Peyer's patch (tissue), 4 donors: ENCODE results near the gene STXBP1. TPM values are rescaled to one million over a fixed set of nuclear protein-coding genes. Genes with fewer than 3 reads are reported as not detected.
A peak's percentile ranks its signal among the peaks of the same experiment; 100 is the strongest.

ENCODE experiments used
- DNase-seq, 3 donors: peaks; one replicate each; pipeline ENCODE4 v3.0.0-alpha.2; 2017 to 2019
- H3K27ac ChIP-seq, 4 donors: fragments of 200-600 bp; sonication (generic); one replicate each; pipeline ENCODE4 v1.5.1; 2016 to 2019
- H3K27me3 ChIP-seq, 2 donors: fragments of 200-600 bp; sonication (generic); one replicate each; pipeline ENCODE4 v1.5.1; 2019
- H3K36me3 ChIP-seq, 3 donors: fragments of 200-600 bp; sonication (generic); one replicate each; pipeline ENCODE4 v1.5.1; 2016 to 2019
- H3K4me1 ChIP-seq, 4 donors: fragments of 200-600 bp; sonication (generic); one replicate each; pipeline ENCODE4 v1.5.1; 2016 to 2019
- H3K4me3 ChIP-seq, 4 donors: fragments of 200-600 bp; sonication (generic); 1 replicate in 3 of 4; 2 replicates in 1 of 4; pipeline ENCODE4 v1.5.1; 2016 to 2019; ENCODE audit warnings: mild to moderate bottlenecking in 1 of 4
- H3K9me3 ChIP-seq, 4 donors: fragments of 200-600 bp; sonication (generic); one replicate each; pipeline ENCODE4 v1.5.1; 2016 to 2019; ENCODE audit warnings: mild to moderate bottlenecking in 1 of 4
- POLR2A ChIP-seq, 2 donors: fragments of 450-650 bp; IDR thresholded peaks; one replicate each; pipeline ENCODE4 v1.5.1; 2017; ENCODE audit warnings: antibody characterized with exemption in 2 of 2, mild to moderate bottlenecking in 2 of 2, moderate library complexity in 2 of 2
- total RNA-seq, 4 donors: library from RNA; depleted of rRNA; stranded (reverse); fragments of >200 nt; gene quantifications; one replicate each; pipeline ENCODE4 v1.1.0, GENCODE V29; 2016
- TF ChIP-seq, protein P1 (sequence below), 6 experiments: fragments of 450-650 bp in 4 of 6; fragments of 200-600 bp in 2 of 6; sonication (generic) in 1 of 6; IDR thresholded peaks; one replicate each; pipeline ENCODE4 v1.5.1; 2017 to 2019; ENCODE audit warnings: antibody characterized with exemption in 6 of 6, mild to moderate bottlenecking in 3 of 6, moderate library complexity in 1 of 6

The STXBP1 gene
- total RNA-seq, 4 donors from 2014 or later: 4.4 to 90.8 (median 12.6) TPM

DNA sequence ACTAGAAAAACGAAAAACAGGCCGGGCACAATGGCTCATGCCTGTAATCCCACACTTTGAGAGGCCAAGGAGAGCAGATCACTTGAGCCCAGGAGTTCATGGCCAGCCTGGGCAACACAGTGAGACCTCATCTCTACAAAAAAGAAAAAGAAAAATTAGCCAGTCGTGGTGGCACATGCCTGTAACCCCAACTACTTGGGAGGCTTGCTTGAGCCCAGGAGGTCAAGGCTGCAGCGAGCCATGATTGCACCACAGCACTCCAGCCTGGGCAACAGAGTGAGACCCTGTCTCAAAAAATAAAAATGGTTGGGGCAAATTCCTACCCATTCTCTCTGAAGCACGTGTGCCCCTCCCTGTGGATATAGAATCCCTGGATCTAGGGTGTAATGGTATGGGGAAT is 86.3 kb downstream of the STXBP1 start:
- Histone ChIP-seq H3K36me3 (no peaks in the 10 kb centered on the region), H3K9me3 (no peaks in the 10 kb centered on the region), H3K4me1 (no peaks in the 10 kb centered on the region), H3K4me3 (no peak overlapping the region), H3K27ac (no peak overlapping the region), H3K27me3 (no peaks in the 10 kb centered on the region)
- no peak for DNase-seq
- TF ChIP-seq, protein P1, sequence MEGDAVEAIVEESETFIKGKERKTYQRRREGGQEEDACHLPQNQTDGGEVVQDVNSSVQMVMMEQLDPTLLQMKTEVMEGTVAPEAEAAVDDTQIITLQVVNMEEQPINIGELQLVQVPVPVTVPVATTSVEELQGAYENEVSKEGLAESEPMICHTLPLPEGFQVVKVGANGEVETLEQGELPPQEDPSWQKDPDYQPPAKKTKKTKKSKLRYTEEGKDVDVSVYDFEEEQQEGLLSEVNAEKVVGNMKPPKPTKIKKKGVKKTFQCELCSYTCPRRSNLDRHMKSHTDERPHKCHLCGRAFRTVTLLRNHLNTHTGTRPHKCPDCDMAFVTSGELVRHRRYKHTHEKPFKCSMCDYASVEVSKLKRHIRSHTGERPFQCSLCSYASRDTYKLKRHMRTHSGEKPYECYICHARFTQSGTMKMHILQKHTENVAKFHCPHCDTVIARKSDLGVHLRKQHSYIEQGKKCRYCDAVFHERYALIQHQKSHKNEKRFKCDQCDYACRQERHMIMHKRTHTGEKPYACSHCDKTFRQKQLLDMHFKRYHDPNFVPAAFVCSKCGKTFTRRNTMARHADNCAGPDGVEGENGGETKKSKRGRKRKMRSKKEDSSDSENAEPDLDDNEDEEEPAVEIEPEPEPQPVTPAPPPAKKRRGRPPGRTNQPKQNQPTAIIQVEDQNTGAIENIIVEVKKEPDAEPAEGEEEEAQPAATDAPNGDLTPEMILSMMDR (IDR thresholded peaks at IDR 0.05): no peak

DNA sequence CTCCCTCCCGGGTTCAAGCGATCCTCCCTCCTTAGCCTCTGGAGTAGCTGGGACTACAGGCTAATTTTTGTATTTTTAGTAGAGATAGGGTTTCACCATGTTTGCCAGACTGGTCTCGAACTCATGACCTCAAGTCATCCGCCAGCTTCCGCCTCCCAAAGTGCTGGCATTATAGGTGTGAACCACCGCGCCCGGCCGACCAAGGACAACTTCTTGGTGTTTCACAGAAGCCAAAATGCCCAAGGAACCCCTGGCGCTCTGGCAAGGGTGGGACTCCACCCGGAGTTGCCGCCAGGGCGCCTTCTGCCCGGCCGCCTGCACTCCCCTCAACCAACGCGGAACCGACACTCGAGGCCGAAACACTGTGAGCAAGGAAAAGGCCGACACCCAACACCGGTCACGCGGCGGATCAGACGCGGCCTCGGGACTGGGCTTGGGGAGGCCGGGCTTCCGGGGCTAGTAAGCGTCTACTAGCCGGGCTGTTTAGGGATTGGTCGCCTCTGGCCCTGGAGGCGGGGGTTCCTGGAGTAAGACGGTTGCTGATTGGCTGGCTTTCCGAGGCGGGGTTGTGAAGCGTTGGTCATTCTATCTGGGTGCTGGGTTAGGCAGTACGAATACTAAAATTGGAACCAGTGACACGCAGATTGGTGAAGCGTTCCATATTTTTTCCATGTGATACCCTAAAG is 87.1 kb downstream of the STXBP1 start:
- no peaks in the 10 kb centered on the region for H3K4me1 ChIP-seq
- no peaks in the 10 kb centered on the region for H3K36me3 ChIP-seq
- peak overlapping the region; percentile 61 to 82 (median 72) for H3K27ac ChIP-seq
- peak overlapping the region; percentile 16 to 44 (median 33) for H3K4me3 ChIP-seq
- DNase-seq: peak; percentile 90 to 96 (median 90)
- H3K27me3 ChIP-seq: no peaks in the 10 kb centered on the region
- no peaks in the 10 kb centered on the region for H3K9me3 ChIP-seq
- TF ChIP-seq, protein P1 (IDR thresholded peaks at IDR 0.05): peak in 3 of 6 experiments; percentile 11 to 21 (median 20)
- TF ChIP-seq POLR2A (IDR thresholded peaks at IDR 0.05): peak in 1 of 2 donors; percentile 36

DNA sequence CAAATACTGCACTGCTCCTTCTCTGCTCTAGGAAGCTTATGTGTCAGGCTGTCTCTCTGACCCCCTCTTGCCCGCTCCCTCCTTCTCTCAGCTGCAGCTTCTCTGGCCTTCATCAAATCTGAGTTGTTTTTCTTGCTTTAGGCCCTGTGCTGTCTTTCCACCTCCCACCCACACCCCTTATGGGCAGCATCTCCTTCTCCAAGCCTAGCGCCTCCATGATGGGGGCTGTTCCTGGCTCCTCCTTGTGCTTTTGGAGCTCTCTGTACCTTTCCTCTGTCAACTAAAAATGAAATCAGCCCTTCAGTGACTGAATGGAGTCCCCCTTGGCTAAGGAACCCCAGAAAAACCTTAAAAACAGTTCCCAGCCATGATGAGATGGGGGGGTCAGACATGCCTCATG is 88.1 kb downstream of the STXBP1 start:
- TF ChIP-seq, protein P1 (IDR thresholded peaks at IDR 0.05): no peak
- TF ChIP-seq POLR2A (IDR thresholded peaks at IDR 0.05): no peak
- Histone ChIP-seq H3K27ac (peak overlapping the region in 1 of 4 donors; percentile 82), H3K9me3 (no peaks in the 10 kb centered on the region)

DNA sequence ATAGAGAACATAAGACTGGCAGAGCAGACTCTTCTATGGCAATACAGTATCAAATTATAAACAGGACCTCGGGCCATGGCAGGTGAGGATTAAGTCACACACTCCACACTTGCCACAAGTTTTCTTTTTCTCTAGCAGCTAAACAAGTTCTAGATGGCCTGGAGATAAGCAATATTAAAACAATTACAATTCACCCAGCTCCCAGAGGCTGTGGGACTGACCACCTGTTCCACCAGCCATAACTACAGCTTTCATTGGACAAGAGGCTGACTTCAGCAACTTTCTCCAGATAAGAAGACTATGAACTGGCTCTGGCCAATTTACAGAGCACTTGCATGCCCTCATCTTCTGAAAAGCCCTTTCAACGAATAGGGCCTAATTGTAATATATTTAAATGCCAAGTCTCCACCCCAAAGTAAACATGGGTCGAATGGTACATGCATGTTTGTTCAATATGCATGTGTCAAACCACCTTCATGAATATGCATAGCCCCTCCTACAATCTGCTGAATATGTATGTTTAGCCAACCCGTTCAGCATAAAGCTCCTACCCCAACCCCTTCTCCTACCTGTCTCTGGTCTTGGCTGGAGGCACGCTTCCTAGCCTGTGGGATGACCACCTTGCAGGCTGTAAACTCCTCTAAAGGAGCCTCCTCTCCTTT is 88.6 kb downstream of the STXBP1 start:
- H3K27ac ChIP-seq: no peak overlapping the region
- TF ChIP-seq POLR2A (IDR thresholded peaks at IDR 0.05): no peak
- TF ChIP-seq, protein P1 (IDR thresholded peaks at IDR 0.05): no peak
- no peaks in the 10 kb centered on the region for H3K27me3 ChIP-seq
- H3K4me1 ChIP-seq: no peaks in the 10 kb centered on the region
- DNase-seq: no peak
- H3K9me3 ChIP-seq: no peaks in the 10 kb centered on the region
- no peak overlapping the region for H3K4me3 ChIP-seq
- no peaks in the 10 kb centered on the region for H3K36me3 ChIP-seq

More for the DNA sequence above, 88.1 kb downstream of the STXBP1 start:
- no peak for DNase-seq
- no peak overlapping the region for H3K4me3 ChIP-seq
- H3K36me3 ChIP-seq: no peaks in the 10 kb centered on the region
- H3K27me3 ChIP-seq: no peaks in the 10 kb centered on the region
- H3K4me1 ChIP-seq: no peaks in the 10 kb centered on the region

DNA sequence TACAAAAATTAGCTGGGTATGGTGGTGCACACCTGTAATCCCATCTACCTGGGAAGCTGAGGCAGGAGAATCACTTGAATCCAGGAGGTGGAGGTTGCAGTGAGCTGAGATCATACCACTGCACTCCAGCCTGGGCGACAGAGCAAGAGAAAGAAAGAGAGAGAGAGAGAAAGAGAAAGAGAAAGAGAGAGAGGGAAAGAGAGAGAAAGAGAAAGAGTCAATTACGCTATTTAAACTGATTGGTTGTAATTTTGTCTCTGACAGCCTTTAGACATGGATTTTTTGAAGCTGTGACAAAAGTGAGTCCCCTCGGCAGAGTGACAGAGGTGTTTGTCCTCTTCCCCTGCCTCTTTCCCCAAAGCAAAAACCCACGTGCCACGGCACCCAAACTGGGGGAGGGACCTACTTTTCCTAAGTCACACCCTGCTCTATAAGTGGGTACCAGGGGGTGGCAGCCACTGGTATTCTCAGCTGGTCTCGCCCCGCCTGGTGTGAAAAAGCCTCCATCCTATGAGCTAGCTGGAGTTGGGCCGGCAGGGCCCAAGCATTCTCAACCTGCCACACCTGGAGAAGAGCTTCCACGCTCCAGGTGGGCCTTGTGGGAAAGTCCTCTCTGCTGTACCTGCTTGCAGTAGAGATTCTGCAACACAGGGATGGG is 91.3 kb downstream of the STXBP1 start:
- Histone ChIP-seq H3K36me3 (no peaks in the 10 kb centered on the region), H3K27me3 (no peaks in the 10 kb centered on the region), H3K4me1 (no peaks in the 10 kb centered on the region), H3K4me3 (no peak overlapping the region), H3K9me3 (no peaks in the 10 kb centered on the region), H3K27ac (no peak overlapping the region)
- DNase-seq: no peak
- TF ChIP-seq, protein P1 (IDR thresholded peaks at IDR 0.05): no peak
- TF ChIP-seq POLR2A (IDR thresholded peaks at IDR 0.05): no peak
